GM23248 (cell line): ENCODE measurements around the gene PHB1.

Experiments
- EZH2 ChIP-seq: fragments of 200-600 bp; sonication (generic); IDR thresholded peaks from 2 replicates; pipeline ENCODE4 v1.6.1; 2018; ENCODE audit warnings: antibody characterized with exemption, mild to moderate bottlenecking; ENCODE audit not compliant: insufficient read depth, poor library complexity, severe bottlenecking
- EZH2phosphoT487 ChIP-seq: fragments of 200-600 bp; sonication (generic); IDR thresholded peaks from 2 replicates; pipeline ENCODE4 v1.6.1; 2018; ENCODE audit warnings: antibody characterized with exemption, moderate library complexity, mild to moderate bottlenecking, low read depth; ENCODE audit not compliant: insufficient read depth

- TF ChIP-seq EZH2phosphoT487 (no peak), EZH2 (no peak)
Measured at GRCh38 chr17:49375544-49375943, 39.1 kb downstream of the PHB1 start.
